ENCODE data around the gene GMDS. TPM values are rescaled to one million over a fixed set of nuclear protein-coding genes. Genes with fewer than 3 reads are reported as not detected.

GMDS gene
- total RNA-seq, 2 experiments from 2014 or later: 38.4 to 41.3 TPM

DNA sequence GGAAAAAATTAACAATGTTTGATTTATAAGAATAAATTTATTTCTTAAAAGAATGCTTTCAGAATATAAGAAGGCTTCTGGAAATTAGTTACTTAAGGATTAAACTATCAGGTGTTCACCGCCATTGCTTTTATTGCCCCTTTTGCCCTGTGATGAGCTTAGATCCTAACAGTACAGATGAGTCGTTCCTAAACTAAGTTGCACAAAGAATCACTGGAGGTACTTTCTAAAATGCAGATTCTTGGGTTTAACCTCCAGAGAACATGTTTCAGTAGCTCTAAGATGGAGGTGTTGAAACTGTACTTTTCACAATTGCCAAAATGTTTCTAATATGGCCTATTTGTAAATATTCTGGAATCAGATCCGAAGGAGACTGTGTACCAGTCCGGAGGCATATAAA lies 211.9 kb downstream of the GMDS start:
- intact Hi-C loops (cut with micrococcal nuclease): loop anchor here (2.0 kb wide), 1 partner anchor 77 kb away; no protein-coding TSS in a partner anchor
- peaks cover 3% of the 10 kb centered on the region for H3K36me3 Mint-ChIP-seq (ENCODE audit: low read depth)
- H3K27me3 Mint-ChIP-seq (ENCODE audit: low read depth): peaks cover 5% of the 10 kb centered on the region
- CTCF ChIA-PET: interaction anchor here (0.6 kb wide), 1 partner anchor 25 kb away, joined by 3 read pairs; no protein-coding TSS in a partner anchor
- DNase-seq: no peak
- no peak overlapping the region for H3K27ac Mint-ChIP-seq
- H3K4me3 Mint-ChIP-seq: no peak overlapping the region
- H3K9me3 Mint-ChIP-seq: no peaks in the 10 kb centered on the region
- H3K4me1 Mint-ChIP-seq (ENCODE audit: low read depth): peaks cover 24% of the 10 kb centered on the region

DNA sequence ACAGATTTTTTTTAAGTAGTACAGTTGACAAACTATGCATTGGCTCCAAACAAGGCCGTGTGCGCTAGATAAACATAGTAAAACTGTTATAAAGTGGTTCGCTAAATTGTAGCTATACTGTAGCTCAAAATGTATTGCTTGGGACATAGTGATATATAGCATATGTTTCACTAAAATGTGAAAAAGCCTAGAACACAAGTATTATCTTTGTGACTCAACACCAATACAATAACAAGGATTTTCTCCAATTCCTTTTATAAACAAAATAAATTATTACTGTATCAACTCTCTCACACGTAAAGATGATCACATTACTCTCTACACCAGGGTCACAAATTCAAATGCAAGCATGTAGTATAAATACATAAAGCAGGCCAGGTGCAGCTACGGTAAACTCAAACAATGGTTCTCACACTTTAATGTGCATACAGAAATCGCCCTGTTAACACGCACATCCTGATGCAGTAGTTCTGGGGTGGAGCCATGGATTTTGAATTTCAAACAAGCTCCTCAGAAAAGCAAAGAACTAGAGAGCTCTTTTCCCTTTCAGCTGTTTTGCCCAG lies 214.6 kb downstream of the GMDS start:
- H3K4me3 Mint-ChIP-seq: no peak overlapping the region
- intact Hi-C loops (cut with micrococcal nuclease): no loop called here
- H3K27me3 Mint-ChIP-seq (ENCODE audit: low read depth): no peaks in the 10 kb centered on the region
- H3K9me3 Mint-ChIP-seq: no peaks in the 10 kb centered on the region
- DNase-seq: no peak
- peaks cover 13% of the 10 kb centered on the region for H3K4me1 Mint-ChIP-seq (ENCODE audit: low read depth)
- no peak overlapping the region for H3K27ac Mint-ChIP-seq
- H3K36me3 Mint-ChIP-seq (ENCODE audit: low read depth): peaks cover 3% of the 10 kb centered on the region
- CTCF ChIA-PET: no interaction called here

DNA sequence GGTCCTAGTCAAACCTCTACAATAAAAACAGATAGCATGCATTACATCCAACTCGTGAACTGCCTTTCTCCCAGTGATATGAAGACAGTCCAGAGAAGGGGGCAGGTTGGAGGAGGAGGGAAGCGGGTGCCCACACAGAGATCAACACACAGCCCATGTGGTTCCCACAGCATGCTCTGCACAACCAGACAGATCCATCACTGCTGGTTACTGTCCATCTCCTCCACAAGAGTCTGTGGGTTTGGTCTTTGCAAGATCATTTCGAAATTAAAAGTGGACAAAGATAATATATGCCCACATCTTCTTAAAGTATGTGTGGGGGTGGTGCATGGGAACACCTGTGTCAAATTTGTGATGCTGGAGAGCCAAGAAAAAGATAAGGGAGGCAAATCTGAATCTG lies 215.5 kb downstream of the GMDS start:
- H3K27me3 Mint-ChIP-seq (ENCODE audit: low read depth): no peaks in the 10 kb centered on the region
- no peaks in the 10 kb centered on the region for H3K9me3 Mint-ChIP-seq
- peaks cover 13% of the 10 kb centered on the region for H3K4me1 Mint-ChIP-seq (ENCODE audit: low read depth)
- CTCF ChIA-PET: no interaction called here
- no peak for DNase-seq
- no peak overlapping the region for H3K4me3 Mint-ChIP-seq
- peaks cover 1% of the 10 kb centered on the region for H3K36me3 Mint-ChIP-seq (ENCODE audit: low read depth)
- H3K27ac Mint-ChIP-seq: no peak overlapping the region
- intact Hi-C loops (cut with micrococcal nuclease): no loop called here

DNA sequence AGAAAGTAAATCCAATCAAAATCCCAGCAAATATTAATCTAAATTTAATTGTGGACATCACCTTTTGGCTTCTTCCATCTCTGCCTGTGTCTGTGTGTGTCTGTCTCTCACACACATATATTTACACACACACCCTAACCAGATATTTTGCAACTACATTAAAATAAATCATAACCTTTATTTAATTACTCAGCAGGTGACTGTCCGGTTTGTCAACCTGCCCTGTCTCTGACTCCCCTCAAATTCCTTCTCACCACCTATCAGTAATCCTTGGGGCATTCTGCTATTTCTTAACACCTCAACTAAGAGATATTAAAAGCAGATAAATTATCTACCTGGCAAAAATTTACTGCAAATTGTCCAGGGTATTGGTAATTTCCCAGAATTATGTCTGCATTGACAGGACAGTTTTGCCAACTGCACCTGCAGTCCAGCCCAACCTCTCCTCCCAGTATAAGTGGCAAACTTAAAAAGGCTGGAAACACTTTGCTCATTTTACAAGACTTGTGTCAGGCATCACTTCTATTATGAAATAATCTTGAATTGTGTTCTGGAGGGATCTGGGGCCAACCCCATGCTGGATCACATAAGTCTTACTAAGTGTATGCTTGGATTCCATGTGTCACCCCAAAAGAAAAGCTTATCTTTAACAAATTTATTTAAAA lies 216.1 kb downstream of the GMDS start:
- peaks cover 17% of the 10 kb centered on the region for H3K4me1 Mint-ChIP-seq (ENCODE audit: low read depth)
- intact Hi-C loops (cut with micrococcal nuclease): no loop called here
- H3K27me3 Mint-ChIP-seq (ENCODE audit: low read depth): no peaks in the 10 kb centered on the region
- peaks cover 1% of the 10 kb centered on the region for H3K36me3 Mint-ChIP-seq (ENCODE audit: low read depth)
- CTCF ChIA-PET: no interaction called here
- no peaks in the 10 kb centered on the region for H3K9me3 Mint-ChIP-seq
- DNase-seq: no peak
- no peak overlapping the region for H3K4me3 Mint-ChIP-seq
- H3K27ac Mint-ChIP-seq: no peak overlapping the region

DNA sequence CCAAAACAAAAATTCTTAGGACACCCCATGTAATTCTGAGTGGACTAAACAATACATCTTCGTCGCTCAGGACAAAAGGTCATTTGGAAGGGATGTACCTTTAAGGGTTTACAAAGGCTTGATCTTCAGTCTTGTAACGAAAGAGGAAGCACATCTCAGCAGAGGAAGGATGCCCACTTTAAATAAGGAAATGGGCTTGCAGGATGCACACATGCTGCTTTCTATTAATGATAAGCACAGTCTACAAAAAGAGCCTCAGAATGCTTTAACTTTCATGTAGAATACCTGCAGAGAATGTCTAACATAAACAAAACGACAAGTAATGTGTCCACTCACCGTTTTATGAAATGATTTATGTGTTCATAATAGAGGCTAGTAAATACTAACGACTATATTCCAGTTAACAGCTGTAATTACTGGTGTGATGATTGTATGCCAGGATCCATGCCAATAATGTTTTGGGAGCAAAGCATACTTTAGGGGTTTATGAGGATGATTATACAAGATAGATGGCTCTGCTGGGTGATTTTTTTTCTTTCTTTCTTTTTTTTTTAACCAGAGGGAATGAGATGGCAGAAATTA lies 216.9 kb downstream of the GMDS start:
- intact Hi-C loops (cut with micrococcal nuclease): no loop called here
- CTCF ChIA-PET: interaction anchor here (0.6 kb wide), 1 partner anchor 167 kb away, joined by 3 read pairs; no protein-coding TSS in a partner anchor
- H3K4me1 Mint-ChIP-seq (ENCODE audit: low read depth): peaks cover 22% of the 10 kb centered on the region
- H3K27ac Mint-ChIP-seq: no peak overlapping the region
- no peaks in the 10 kb centered on the region for H3K36me3 Mint-ChIP-seq (ENCODE audit: low read depth)
- no peak overlapping the region for H3K4me3 Mint-ChIP-seq
- no peaks in the 10 kb centered on the region for H3K9me3 Mint-ChIP-seq
- DNase-seq: no peak
- no peaks in the 10 kb centered on the region for H3K27me3 Mint-ChIP-seq (ENCODE audit: low read depth)

DNA sequence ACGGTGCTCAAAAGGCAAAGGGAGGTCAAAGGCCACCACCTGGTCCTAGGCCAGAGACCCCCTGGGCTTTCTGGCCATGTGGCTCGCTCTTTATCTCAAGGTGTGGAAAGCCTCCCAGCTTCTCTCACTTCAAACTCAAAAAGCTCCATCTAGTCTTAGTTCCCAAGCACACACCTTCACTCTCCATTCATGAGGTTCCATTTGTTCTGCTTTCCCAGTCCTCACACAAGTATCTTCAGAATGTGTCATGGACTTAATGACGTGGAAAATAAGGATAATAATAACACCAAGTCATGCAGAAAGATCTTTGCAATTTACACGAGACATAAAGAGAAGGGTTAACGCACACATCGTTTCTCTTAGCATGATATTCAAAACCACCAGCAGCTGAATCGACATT lies 219.3 kb downstream of the GMDS start:
- DNase-seq: no peak
- intact Hi-C loops (cut with micrococcal nuclease): no loop called here
- Mint-ChIP-seq H3K36me3 (ENCODE audit: low read depth) (no peaks in the 10 kb centered on the region), H3K9me3 (no peaks in the 10 kb centered on the region), H3K4me3 (no peak overlapping the region), H3K27me3 (ENCODE audit: low read depth) (no peaks in the 10 kb centered on the region), H3K27ac (no peak overlapping the region), H3K4me1 (ENCODE audit: low read depth) (peaks cover 29% of the 10 kb centered on the region)
- CTCF ChIA-PET: no interaction called here

DNA sequence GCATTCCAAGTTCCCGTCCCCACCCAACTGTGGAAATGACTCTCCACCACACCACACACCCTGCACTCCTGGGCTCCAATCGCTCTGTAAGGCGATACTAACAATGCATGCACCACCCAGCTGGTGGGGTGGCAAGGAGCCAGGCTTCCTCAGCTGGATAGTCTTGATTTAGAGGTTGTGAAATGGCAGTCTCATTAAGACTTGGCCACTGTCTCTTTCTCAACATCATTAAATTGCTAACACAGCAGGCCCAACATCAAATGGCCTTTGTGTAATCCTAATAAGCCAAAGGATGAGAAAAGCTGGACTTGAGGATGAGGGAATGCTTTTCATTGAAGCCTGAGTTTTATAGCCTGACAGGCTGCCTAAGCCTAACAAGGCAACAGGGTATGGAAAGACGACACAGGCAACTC lies 223.7 kb downstream of the GMDS start:
- intact Hi-C loops (cut with micrococcal nuclease): no loop called here
- peaks cover 1% of the 10 kb centered on the region for H3K36me3 Mint-ChIP-seq (ENCODE audit: low read depth)

DNA sequence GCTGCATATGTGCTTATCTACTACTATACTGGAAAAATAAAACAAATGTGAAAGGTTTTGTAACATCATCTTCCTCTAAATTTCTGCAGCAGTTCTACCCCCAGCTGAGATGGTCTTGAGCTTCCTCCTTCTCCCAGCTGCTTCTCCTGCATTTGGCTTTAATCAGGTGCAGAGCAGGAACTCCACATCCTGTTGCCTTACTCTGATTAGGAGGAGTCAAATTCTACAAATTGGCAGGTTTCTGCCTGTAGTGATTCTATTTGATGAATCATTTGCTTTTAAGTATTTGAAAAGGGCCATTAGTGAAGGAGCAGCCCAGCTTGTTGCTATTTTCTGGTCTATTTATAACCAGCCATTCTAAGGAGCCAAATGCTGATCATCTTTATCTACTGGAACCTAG lies 224.5 kb downstream of the GMDS start:
- no peaks in the 10 kb centered on the region for H3K27me3 Mint-ChIP-seq (ENCODE audit: low read depth)
- H3K36me3 Mint-ChIP-seq (ENCODE audit: low read depth): peaks cover 1% of the 10 kb centered on the region
- intact Hi-C loops (cut with micrococcal nuclease): no loop called here
- H3K4me3 Mint-ChIP-seq: no peak overlapping the region
- peaks cover 4% of the 10 kb centered on the region for H3K9me3 Mint-ChIP-seq
- CTCF ChIA-PET: no interaction called here
- no peak for DNase-seq
- peaks cover 23% of the 10 kb centered on the region for H3K4me1 Mint-ChIP-seq (ENCODE audit: low read depth)
- H3K27ac Mint-ChIP-seq: no peak overlapping the region

More for the DNA sequence above, 223.7 kb downstream of the GMDS start:
- Mint-ChIP-seq H3K27me3 (ENCODE audit: low read depth) (no peaks in the 10 kb centered on the region), H3K27ac (no peak overlapping the region), H3K4me1 (ENCODE audit: low read depth) (peaks cover 23% of the 10 kb centered on the region), H3K9me3 (no peaks in the 10 kb centered on the region), H3K4me3 (no peak overlapping the region)
- CTCF ChIA-PET: no interaction called here
- DNase-seq: no peak

DNA sequence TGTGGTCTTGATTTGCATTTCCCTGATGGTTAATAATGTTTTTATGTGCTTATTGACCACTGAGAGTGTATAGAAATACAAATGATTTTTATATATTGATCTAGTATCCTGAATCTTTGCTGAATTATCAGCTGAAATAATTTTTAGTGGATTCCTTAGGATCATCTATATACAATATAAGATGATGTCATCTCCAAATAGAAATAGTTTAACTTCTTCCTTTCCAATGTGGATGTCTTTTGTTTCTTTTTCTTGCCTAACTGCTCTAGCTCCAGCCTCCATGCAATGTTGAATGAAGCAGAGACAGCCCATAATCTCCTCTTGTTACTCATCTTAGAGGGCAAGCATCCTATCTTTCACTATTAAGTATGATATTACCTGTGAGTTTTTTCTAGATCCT lies 226.4 kb downstream of the GMDS start:
- no peak for DNase-seq
- H3K27ac Mint-ChIP-seq: no peak overlapping the region
- peaks cover 11% of the 10 kb centered on the region for H3K36me3 Mint-ChIP-seq (ENCODE audit: low read depth)
- peaks cover 18% of the 10 kb centered on the region for H3K4me1 Mint-ChIP-seq (ENCODE audit: low read depth)
- H3K4me3 Mint-ChIP-seq: no peak overlapping the region
- intact Hi-C loops (cut with micrococcal nuclease): no loop called here
- H3K27me3 Mint-ChIP-seq (ENCODE audit: low read depth): no peaks in the 10 kb centered on the region
- CTCF ChIA-PET: interaction anchor here (0.6 kb wide), 2 partner anchors 77 to 429 kb away, joined by 3 to 5 read pairs; no protein-coding TSS in a partner anchor
- peaks cover 15% of the 10 kb centered on the region for H3K9me3 Mint-ChIP-seq

DNA sequence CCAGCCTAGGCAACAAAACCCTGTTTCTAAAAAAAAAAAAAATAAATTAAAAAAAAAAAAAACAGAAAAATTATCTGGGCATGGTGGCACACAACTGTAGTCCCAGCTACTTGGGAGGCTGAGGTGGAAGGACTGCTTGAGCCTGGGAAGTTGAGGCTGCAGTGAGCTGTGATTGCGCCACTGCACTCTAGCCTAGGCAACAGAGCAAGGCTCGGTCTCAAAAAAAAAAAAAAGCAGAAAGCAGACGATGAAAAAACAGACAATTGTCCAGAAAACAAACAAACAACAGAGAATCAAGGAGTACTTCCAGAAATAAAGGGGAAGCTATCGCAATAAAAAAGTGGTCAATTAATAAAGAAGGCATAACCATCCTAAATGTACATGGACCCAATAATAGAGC lies 229.4 kb downstream of the GMDS start:
- Mint-ChIP-seq H3K36me3 (ENCODE audit: low read depth) (peaks cover 24% of the 10 kb centered on the region), H3K27ac (no peak overlapping the region), H3K9me3 (peaks cover 17% of the 10 kb centered on the region), H3K4me1 (ENCODE audit: low read depth) (peaks cover 3% of the 10 kb centered on the region), H3K27me3 (ENCODE audit: low read depth) (no peaks in the 10 kb centered on the region), H3K4me3 (no peak overlapping the region)
- no peak for DNase-seq
- CTCF ChIA-PET: no interaction called here
- intact Hi-C loops (cut with micrococcal nuclease): no loop called here

DNA sequence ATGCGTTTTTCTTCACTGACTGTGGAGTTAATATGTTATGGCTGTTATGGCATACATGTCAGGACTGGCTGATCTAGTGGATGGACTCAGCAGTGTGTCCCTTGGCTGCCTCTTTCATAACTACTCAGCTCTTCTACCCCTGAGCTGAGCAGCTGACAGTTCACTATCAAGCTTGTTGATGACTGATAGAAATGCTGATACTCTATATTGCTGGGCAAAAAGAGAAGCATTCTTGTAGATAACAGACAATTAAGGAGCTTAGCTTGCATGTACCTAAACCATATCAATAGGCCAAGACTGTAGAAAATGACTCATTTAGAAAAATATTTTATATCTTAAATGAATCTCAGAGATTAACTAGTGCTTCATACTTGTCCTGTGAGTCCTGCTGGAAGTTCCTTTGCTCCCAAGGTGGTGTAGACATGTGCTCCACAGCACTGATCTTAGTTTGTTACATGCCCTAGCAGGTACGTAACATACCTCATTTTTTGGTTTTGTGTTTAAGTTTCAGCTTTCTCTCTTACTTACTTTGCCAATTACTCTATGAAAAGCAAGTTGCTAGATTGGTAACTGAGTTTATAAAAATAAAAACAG lies 236.9 kb downstream of the GMDS start:
- Mint-ChIP-seq H3K27me3 (ENCODE audit: low read depth) (no peaks in the 10 kb centered on the region), H3K4me1 (ENCODE audit: low read depth) (no peaks in the 10 kb centered on the region), H3K27ac (no peak overlapping the region), H3K9me3 (peaks cover 5% of the 10 kb centered on the region), H3K4me3 (no peak overlapping the region), H3K36me3 (ENCODE audit: low read depth) (peaks cover 27% of the 10 kb centered on the region)
- no peak for DNase-seq
- CTCF ChIA-PET: interaction anchor here (0.7 kb wide), 1 partner anchor 403 kb away, joined by 3 read pairs; no protein-coding TSS in a partner anchor
- intact Hi-C loops (cut with micrococcal nuclease): no loop called here

DNA sequence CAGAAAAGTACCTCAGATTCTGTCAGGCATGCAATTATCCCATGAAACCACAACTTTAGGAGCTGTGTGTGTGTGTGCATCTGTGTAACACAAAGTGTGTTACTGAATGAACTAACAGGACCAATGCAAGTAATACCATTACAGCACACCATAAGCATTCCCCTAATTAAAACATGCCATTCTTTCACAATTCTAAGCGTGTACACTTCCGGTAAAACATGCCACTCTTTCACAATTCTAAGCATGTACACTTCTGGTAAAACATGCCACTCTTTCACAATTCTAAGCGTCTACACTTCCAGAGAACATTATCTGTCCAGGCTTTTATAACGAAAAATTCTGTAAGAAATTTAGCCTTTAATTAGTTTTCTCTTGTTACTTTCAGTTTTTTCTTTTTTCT lies 238.2 kb downstream of the GMDS start:
- intact Hi-C loops (cut with micrococcal nuclease): no loop called here
- no peak for DNase-seq
- no peak overlapping the region for H3K27ac Mint-ChIP-seq
- no peaks in the 10 kb centered on the region for H3K27me3 Mint-ChIP-seq (ENCODE audit: low read depth)
- H3K4me3 Mint-ChIP-seq: no peak overlapping the region
- H3K9me3 Mint-ChIP-seq: peaks cover 5% of the 10 kb centered on the region
- H3K4me1 Mint-ChIP-seq (ENCODE audit: low read depth): no peaks in the 10 kb centered on the region
- CTCF ChIA-PET: no interaction called here
- peaks cover 23% of the 10 kb centered on the region for H3K36me3 Mint-ChIP-seq (ENCODE audit: low read depth)

All from activated naive CD4-positive, alpha-beta T cell treated with anti-CD3 and anti-CD28 coated beads for 36 hours (primary cell).